Thyroid gland (tissue), 4 donors: Measurements from ENCODE around the gene CBFA2T2. TPM values are rescaled to one million over a fixed set of nuclear protein-coding genes. Genes with fewer than 3 reads are reported as not detected.

Experiments
- DNase-seq, 2 donors: peaks; one replicate each; pipeline ENCODE4 v3.0.0-alpha.2; 2019
- H3K27ac ChIP-seq, 3 donors: fragments of 200-600 bp; sonication (generic); 1 replicate in 2 of 3; 2 replicates in 1 of 3; pipeline ENCODE4 v1.5.1; 2016 to 2019; ENCODE audit warnings: mild to moderate bottlenecking in 1 of 3, moderate library complexity in 1 of 3
- H3K27me3 ChIP-seq: fragments of 200-600 bp; sonication (generic); one replicate; pipeline ENCODE4 v1.5.1; 2019
- H3K36me3 ChIP-seq, 2 donors: fragments of 200-600 bp; sonication (generic); one replicate each; pipeline ENCODE4 v1.5.1; 2016 to 2019
- H3K4me1 ChIP-seq, 2 donors: fragments of 200-600 bp; sonication (generic); one replicate each; pipeline ENCODE4 v1.5.1; 2017 to 2019
- H3K4me3 ChIP-seq, 3 donors: fragments of 200-600 bp; sonication (generic); replicated peaks in 1 of 3; 1 replicate in 2 of 3; 2 replicates in 1 of 3; pipeline ENCODE4 v1.5.1; 2016; ENCODE audit warnings: mild to moderate bottlenecking in 1 of 3
- H3K9me3 ChIP-seq: fragments of 200-600 bp; sonication (generic); one replicate; pipeline ENCODE4 v1.5.1; 2017
- CTCF ChIP-seq, 6 experiments: fragments of 200-600 bp in 3 of 6; fragments of 450-650 bp in 3 of 6; sonication (generic) in 3 of 6; IDR thresholded peaks; one replicate each; pipeline ENCODE4 v1.5.1; 2016 to 2019; ENCODE audit warnings: antibody characterized with exemption in 6 of 6, mild to moderate bottlenecking in 2 of 6, inconsistent platforms in 1 of 6, moderate library complexity in 1 of 6
- POLR2A ChIP-seq, 2 donors: fragments of 450-650 bp; IDR thresholded peaks; one replicate each; pipeline ENCODE4 v1.6.1; 2017; ENCODE audit warnings: antibody characterized with exemption in 2 of 2, mild to moderate bottlenecking in 2 of 2, moderate library complexity in 1 of 2
- WGBS, 2 donors: methylation state at CpG; one replicate each; pipeline ENCODE4 v1.1.5; 2017; 5-methylcytosine and 5-hydroxymethylcytosine counted together
- intact Hi-C: fragments of 100-400 bp; cut with DNase I; formaldehyde crosslinking; loops from one replicate; pipeline ENCODE4 v1.15.1; 2023
- total RNA-seq, 4 donors: library from RNA; depleted of rRNA; stranded (reverse); fragments of >200 nt; gene quantifications; one replicate each; pipeline ENCODE4 v1.2.3, GENCODE V29; 2016

CBFA2T2 gene
- total RNA-seq, 4 donors from 2014 or later: 29.7 to 57.3 (median 35.8) TPM

GRCh38 chr20:33647603-33648395 lies 157.9 kb downstream of the CBFA2T2 start:
- intact Hi-C loops: no loop called here
- no peak for DNase-seq
- WGBS, 2 donors: 81 to 88% methylated on average over 11 of the region's 11 CpGs

GRCh38 chr20:33648396-33649004 lies 158.6 kb downstream of the CBFA2T2 start:
- TF ChIP-seq POLR2A (IDR thresholded peaks at IDR 0.05): no peak
- TF ChIP-seq CTCF (IDR thresholded peaks at IDR 0.05): no peak
- Histone ChIP-seq H3K36me3 (peaks cover 17% of the 10 kb centered on the region in 2 donors), H3K27me3 (no peaks in the 10 kb centered on the region), H3K4me3 (no peak overlapping the region), H3K27ac (peak overlapping the region in 2 of 3 donors; percentile 5 to 59), H3K9me3 (no peaks in the 10 kb centered on the region), H3K4me1 (peaks cover 12 to 33% of the 10 kb centered on the region in 2 donors)
- DNase-seq: no peak
- WGBS, 2 donors: 70 to 76% methylated on average over 11 to 13 of the region's 14 CpGs
- intact Hi-C loops: no loop called here

More at GRCh38 chr20:33647603-33648395, 157.9 kb downstream of the CBFA2T2 start:
- TF ChIP-seq POLR2A (IDR thresholded peaks at IDR 0.05) (no peak), CTCF (IDR thresholded peaks at IDR 0.05) (no peak)
- H3K9me3 ChIP-seq: no peaks in the 10 kb centered on the region
- peaks cover 11 to 28% of the 10 kb centered on the region in 2 donors for H3K4me1 ChIP-seq
- H3K36me3 ChIP-seq: peaks cover 17% of the 10 kb centered on the region in 2 donors
- H3K27ac ChIP-seq: peak overlapping the region in 1 of 3 donors; percentile 5
- H3K4me3 ChIP-seq: no peak overlapping the region
- no peaks in the 10 kb centered on the region for H3K27me3 ChIP-seq

- intact Hi-C loops: no loop called here
- no peaks in the 10 kb centered on the region for H3K9me3 ChIP-seq
- no peak overlapping the region for H3K4me3 ChIP-seq
- peak overlapping the region in 2 of 3 donors; percentile 5 to 59 for H3K27ac ChIP-seq
- peaks cover 15 to 35% of the 10 kb centered on the region in 2 donors for H3K4me1 ChIP-seq
- 37 to 53% methylated on average over 16 to 18 of the region's 19 CpGs for WGBS, 2 donors
- H3K27me3 ChIP-seq: no peaks in the 10 kb centered on the region
- H3K36me3 ChIP-seq: peaks cover 14% of the 10 kb centered on the region in 2 donors
- peak; percentile 91 to 92 for DNase-seq
- TF ChIP-seq CTCF (IDR thresholded peaks at IDR 0.05) (no peak), POLR2A (IDR thresholded peaks at IDR 0.05) (no peak)
Measured at GRCh38 chr20:33649201-33649681, 159.3 kb downstream of the CBFA2T2 start.

DNA sequence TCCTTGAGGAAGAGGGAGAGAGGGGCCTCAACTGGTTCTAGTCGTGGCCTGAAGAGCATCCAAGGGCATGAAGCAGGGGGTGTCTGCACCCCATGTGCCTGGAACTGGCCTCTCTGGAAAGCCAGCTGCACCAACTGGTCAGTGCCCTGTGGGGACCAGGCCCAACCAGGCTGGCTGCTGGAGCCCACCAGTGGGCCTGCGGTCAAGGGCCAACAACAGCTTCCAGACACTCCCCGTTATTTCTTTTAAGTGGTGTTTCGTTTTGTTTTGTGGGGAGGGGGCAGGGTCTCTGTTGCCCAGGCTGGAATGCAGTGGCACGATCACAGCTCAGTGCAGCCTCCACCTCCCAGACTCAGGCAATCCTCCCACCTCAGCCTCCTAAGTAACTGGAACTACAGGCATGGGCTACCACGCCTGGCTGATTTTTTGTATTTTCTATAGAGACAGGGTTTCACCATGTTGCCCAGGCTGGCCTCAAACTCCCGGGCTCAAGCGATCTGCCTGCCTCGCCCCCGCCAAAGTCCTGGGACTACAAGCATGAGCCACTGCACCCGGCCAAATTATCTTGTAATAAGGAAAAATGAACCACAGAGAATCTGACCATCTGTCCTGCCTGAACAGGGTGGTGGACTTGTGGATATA lies 160.3 kb downstream of the CBFA2T2 start:
- intact Hi-C loops: loop anchor here (5.0 kb wide), 1 partner anchor 198 kb away; no protein-coding TSS in a partner anchor
- TF ChIP-seq POLR2A (IDR thresholded peaks at IDR 0.05) (no peak), CTCF (IDR thresholded peaks at IDR 0.05) (no peak)
- WGBS, 2 donors: 85% methylated on average over 11 of the region's 11 CpGs
- H3K4me3 ChIP-seq: no peak overlapping the region
- peaks cover 4% of the 10 kb centered on the region in 2 donors for H3K36me3 ChIP-seq
- no peaks in the 10 kb centered on the region for H3K27me3 ChIP-seq
- no peak overlapping the region for H3K27ac ChIP-seq
- peaks cover 15 to 35% of the 10 kb centered on the region in 2 donors for H3K4me1 ChIP-seq
- H3K9me3 ChIP-seq: no peaks in the 10 kb centered on the region
- no peak for DNase-seq
